GM13977 (cell line): ENCODE data around the gene SYCP2L.
"Not testable (repeated sequence)": the region's sequence is repeated elsewhere in the genome, so short reads cannot be mapped to it uniquely, and the experiment has no call there.

Experiments used
- DNase-seq: peaks from one replicate; pipeline ENCODE4 v3.0.0; 2012; ENCODE audit warnings: low spot score
- in situ Hi-C: fragments of 300-500 bp; cut with MboI; formaldehyde crosslinking; loops from one replicate; pipeline ENCODE4 v1.12.0; 2022; ENCODE audit warnings: low sequenced_read_pairs, low pct_unique_long_range_greater_than_20kb, mixed read lengths, inconsistent platforms; ENCODE audit not compliant: unreplicated experiment
- TF ChIP-seq, protein P1 (sequence below): IDR thresholded peaks from 2 replicates; pipeline ENCODE4 v1.5.1; 2012; ENCODE audit warnings: mild to moderate bottlenecking, control low read depth; ENCODE audit not compliant: insufficient read depth; ENCODE audit errors: extremely low read depth, missing control alignments

The SYCP2L gene

DNA sequence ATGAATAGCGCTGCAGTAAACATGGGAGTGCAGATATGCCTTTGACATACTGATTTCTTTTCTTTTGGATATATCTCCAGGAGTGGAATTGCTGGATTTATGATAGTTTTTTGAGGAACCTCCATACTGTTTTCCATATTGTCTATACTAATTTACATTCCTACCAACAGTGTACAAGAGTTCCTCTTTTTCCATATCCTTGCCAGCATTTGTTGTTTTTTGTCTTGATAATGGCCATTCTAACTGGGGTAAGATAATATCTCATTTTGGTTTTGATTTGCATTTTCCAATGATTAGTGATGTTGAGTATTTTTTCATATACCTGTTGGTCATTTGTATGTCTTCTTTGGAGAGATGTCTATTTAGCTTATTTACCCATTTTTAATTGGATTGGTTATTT is 3.3 kb downstream of the SYCP2L start:
- TF ChIP-seq, protein P1, sequence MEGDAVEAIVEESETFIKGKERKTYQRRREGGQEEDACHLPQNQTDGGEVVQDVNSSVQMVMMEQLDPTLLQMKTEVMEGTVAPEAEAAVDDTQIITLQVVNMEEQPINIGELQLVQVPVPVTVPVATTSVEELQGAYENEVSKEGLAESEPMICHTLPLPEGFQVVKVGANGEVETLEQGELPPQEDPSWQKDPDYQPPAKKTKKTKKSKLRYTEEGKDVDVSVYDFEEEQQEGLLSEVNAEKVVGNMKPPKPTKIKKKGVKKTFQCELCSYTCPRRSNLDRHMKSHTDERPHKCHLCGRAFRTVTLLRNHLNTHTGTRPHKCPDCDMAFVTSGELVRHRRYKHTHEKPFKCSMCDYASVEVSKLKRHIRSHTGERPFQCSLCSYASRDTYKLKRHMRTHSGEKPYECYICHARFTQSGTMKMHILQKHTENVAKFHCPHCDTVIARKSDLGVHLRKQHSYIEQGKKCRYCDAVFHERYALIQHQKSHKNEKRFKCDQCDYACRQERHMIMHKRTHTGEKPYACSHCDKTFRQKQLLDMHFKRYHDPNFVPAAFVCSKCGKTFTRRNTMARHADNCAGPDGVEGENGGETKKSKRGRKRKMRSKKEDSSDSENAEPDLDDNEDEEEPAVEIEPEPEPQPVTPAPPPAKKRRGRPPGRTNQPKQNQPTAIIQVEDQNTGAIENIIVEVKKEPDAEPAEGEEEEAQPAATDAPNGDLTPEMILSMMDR: no peak
- no peak for DNase-seq
- in situ Hi-C loops: no loop called here

DNA sequence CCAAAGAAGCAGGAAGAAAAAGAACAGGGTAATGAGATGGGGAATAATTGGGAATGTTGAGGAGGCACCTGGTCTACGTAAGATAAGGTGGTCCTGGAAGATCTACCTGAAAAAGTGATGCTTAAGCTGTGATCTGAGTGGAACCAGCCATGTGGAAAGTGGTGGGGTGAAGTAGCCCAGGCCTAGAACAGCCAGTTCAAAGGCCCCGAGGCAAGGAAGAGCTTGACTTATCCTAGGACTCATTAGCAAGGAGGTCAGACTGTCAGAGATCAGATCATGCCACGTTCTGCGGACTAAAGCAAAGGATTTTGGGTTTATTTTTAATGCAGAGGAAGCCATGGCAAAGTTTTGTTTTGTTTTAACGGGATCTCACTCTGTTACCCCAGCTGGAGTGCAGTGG is 5.1 kb downstream of the SYCP2L start:
- no peak for DNase-seq
- TF ChIP-seq, protein P1: no peak
- in situ Hi-C loops: no loop called here

GRCh38 chr6:10894958-10895357 is 8.1 kb downstream of the SYCP2L start:
- in situ Hi-C loops: no loop called here
- no peak for DNase-seq
- TF ChIP-seq, protein P1: no peak

DNA sequence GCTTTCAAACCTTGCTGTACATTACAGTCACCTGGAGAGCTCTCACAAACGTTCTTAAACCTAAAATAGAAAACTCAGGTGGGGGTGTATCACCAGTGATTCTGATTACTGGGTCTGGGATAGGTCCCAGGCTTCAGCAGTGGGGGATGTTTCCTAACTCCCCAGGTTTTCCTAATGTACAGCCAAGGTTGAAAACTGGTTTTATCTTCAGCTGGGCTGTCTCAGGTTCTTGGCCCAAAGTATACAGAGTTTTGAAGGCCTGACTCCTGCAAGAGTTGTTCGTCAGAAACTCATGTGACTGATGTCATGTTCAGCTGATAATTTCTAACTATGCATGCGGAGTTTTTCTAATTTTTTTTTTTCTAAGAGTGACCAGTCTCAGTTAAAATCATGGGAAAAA is 9.8 kb downstream of the SYCP2L start:
- TF ChIP-seq, protein P1: no peak
- in situ Hi-C loops: no loop called here
- DNase-seq: no peak

GRCh38 chr6:10901770-10902169 is 14.9 kb downstream of the SYCP2L start:
- TF ChIP-seq, protein P1: no peak
- in situ Hi-C loops: no loop called here
- DNase-seq: peak; percentile 34

- in situ Hi-C loops: no loop called here
- DNase-seq: no peak
- TF ChIP-seq, protein P1: no peak
Observed at GRCh38 chr6:10904015-10904414, 17.2 kb downstream of the SYCP2L start.

DNA sequence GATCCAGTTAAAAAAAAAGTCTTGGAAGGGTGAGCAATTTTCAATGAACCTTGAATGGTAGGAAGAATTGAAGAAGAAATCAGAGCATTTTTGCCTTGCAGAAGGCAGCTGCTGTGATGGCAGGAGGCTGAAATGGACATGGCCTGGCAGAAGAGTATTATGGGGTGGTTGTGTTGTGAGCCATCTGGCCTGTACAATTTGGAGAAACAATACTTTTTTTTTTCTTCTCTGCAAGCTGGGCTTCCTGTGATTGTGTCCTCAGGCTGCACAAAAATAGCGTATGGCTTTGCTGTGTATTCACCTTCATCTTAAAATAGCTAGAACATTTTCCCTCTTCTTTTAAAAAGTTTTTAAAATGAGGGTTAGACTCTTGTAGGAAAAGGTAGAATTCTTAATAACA is 21.4 kb downstream of the SYCP2L start:
- TF ChIP-seq, protein P1: no peak
- no peak for DNase-seq
- in situ Hi-C loops: no loop called here

DNA sequence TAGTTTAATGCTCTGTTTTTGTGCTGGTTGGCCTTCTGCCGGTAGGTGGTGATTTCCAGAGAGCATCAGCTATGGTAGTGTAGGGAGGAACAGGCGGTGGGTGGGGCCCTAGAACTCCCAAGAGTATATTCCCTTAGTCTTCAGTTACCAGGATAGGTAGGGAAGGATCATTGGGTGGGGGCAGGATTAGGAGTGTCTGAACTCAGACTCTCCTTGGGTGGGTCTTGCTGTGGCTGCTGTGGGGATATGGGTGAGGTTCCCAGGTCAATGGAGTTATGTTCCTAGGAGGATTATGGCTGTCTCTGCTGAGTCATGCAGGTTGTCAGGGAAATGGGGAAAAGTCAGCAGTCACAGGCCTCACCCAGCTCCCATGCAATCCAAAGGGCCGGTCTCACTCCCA is 32.7 kb downstream of the SYCP2L start:
- in situ Hi-C loops, DNase-seq: not testable (repeated sequence)
